HPDE6-E6E7 (cell line): ENCODE data around the gene AMOTL2.

Experiments
- DNase-seq: peaks from one replicate; pipeline ENCODE4 v3.0.0; 2011; ENCODE audit warnings: missing footprints; ENCODE audit errors: extremely low spot score

AMOTL2 gene

DNA sequence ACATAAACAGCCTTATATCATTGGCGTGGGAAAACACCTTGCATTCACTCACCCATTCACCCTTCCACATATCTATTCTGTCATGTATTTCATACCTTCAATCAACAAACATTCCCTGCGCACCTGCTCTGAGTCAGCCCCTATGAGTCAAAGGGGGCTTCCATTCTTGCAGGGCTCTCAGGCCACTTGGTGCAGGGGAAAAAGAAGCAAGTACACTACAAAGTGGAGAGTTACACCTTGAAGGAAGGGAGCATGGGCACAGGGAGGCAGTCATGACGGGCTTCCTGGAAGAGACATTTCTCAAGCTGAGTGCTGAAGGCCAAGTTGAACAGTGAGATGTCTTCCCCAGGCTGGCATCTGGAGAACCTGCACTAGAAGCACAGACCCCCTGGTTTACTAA lies 4.6 kb upstream of the AMOTL2 start:
- no peak for DNase-seq

DNA sequence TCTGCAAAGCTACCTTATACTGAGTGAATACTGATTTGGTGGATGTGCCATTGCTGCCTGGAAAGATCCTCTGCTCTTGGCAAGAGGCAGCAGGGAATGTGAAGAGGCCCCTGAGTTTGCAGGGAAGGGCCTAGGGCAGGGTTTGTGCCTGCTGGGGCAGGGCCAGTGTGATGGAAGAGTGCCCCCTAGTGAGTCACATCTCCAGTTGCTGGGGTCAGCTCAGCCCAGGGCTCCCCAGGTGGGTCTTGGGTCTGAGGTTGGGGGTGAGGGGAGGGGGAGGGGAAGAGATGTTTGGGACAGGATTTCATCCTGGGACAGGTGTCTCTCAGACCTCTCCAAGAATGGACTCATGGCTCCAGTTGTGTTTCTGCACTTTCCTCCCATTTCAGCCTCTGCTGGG lies 4.1 kb upstream of the AMOTL2 start:
- no peak for DNase-seq

DNA sequence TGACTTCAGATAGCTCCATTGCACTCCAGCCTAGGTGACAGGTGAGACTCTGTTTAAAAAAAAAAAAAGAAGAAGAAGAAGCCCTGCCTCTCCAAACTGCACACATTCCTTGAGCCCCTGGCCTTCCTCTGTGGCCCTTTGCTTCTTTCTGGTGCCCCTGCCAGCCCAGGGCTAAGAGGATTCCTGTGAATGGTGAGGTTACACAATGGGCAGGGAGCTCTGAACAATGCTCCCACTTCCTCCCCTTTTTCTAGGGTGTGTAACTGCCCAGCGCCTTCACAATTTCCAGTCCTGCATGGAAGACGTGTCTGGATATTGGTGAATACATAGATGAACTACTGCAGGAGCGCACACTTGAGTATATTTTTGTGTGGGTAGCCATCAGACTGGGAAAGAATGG lies 3.6 kb upstream of the AMOTL2 start:
- DNase-seq: no peak

DNA sequence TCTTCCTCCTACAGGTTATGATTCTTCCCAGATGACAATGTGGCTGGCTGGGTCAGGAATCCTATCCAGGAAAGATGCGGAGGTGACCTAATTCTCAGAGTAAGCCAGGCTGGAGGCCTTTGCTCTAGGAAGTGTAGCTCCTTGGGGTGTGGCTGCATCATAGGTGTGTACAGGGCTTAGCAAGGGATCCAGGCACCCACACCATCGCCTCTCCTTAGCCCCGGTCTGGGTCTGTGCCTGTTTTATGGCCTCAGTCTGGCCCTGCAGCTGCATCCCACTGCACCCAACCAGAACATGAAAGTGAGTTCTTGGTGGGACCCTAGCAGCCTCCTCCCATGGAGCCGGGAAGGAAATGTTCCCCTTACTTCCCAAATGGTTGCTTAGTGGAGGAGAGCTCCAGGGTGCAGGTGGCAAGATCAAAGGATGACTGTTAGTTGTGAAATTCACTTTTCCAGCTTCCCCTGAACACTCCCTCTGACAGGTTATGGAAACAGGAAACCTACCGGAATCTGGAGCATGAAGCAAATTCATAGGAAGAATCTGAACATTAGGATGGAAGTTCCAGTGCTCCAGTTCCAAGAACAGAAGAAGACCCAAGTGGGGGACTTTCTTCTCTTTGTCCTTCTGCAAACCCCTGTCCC lies 2.7 kb upstream of the AMOTL2 start:
- DNase-seq: no peak

DNA sequence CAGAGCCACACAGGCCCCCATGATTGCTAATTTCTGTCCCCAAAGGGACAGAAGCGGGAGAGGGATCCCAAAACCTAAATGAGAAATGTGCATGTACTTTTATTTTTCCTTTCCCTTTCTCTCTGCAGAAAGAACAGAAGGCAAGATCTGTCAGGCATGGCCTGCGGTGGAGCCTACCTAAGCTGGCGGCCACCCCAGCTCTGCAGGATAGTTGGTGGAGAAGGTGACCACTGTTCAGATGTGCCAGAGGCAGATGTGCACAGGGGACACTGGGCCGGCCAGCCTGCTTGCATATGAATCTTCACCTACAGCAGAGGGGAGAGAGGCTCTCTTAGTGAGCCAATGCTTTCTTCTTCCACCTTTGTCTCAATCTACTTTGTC lies 2.1 kb upstream of the AMOTL2 start:
- no peak for DNase-seq

DNA sequence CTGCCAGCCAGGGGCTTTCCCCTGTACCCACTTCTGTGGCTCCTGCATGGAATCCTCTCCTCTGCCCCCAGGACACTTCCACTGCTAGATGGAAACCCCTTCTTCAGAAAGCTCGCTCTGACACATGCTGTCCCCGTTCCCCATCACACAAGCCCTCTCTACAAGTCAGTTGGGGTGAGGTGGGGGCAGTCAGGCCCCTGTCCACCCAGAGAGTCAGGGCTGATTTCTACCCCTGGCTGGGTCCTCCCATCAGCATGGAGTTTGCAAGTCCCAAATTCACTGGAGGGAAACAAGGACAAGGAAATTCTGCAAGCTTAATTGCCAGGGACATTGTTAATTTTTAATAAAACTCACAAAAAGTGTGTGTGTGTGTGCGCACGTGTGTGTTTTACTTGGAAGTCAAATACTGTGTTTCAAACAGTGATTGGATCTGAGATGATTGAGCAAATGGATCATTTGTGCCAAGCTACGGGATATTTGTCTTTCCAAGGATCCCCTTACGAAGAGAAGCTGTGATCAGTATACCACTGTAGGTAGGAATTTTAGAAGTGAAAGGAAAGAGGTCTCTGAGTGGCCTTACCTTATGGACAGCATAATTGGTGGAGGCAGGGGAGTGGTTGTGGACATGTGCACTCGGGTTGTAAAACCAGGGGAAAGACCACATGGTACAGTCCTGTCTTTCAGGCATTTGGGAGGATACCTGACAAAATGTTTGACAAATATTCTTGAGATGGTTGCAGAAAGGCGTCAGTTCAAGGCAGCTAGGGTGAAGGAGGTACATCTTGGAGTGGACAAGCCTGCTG lies 1.5 kb upstream of the AMOTL2 start:
- no peak for DNase-seq

DNA sequence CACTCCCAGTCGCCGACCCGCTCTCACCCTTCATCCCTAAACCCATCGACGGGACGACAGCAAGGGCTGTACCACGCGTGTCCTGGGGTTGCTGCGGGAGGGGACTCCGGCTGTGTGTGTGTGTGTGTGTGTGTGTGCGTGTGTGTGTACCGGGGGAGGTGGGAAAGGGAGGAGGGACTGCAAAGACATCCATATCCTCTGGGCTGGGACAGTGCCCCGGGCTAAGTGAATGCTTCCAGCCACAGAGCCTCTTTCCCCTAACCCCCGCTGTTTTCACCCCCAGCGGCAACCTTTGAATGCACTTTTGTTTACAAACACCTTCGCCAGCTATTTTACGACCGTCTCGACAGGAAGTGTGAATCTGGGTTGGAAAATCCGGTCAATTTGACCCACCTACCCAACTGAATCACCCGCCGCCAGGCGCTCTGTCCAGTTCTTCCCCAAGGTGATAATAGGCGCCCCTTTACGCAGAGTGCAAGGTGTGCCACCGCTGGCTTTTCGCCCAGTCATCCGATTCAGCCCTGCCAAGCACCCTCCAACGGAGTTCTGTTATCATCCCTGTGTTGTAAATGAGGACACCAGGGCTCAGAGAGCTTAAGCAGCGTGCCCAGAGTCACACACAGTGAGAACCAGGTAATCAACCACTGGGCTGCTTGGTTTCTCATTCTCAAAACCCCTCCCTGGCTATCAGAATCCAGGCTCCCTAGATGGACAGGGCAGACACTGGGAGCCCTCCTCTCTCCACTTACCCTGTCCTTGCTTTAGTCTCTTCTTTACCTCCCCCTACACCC lies 739 bp upstream of the AMOTL2 start:
- peak; percentile 40 for DNase-seq

DNA sequence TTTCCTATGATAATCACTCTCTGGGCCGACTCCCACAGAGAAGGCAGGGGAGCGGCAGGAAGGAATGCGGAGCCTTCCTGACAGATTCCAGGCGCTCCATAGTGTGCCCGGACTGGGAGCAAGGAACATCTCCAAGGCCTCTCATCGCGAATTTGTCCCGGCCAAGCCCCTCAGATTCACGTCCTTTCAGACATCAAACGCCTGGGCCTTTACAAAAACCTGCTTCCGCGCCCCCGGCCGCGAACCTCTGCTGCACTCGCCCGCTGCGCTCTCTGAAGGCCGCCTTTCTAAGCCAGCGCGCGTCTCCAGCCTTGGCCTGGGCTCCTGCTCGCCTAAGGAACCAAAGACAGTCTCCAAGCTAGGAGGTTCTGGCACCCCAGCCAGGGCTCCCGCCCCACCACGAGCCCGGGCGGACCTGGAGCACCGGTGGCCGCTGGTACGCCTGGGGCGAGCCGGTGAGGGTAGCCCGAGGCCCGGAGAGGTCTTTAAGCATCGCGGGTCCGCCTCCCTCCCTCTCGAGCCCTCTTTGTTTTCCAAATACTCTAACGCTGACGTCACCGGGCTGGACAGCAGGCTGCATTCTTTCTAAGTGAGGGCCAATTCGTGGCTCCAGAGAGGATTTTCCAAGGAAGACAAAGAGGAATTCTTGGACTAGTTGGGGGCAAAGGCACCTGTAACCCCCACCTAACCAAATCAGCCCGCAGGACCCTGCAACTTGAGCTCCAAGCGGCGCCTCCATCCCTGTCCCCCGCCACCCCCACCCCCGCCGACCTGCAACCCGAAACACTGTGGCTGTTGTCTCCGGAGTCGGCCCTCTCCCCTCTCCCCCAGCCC lies 759 bp downstream of the AMOTL2 start:
- peak; percentile 73 for DNase-seq

DNA sequence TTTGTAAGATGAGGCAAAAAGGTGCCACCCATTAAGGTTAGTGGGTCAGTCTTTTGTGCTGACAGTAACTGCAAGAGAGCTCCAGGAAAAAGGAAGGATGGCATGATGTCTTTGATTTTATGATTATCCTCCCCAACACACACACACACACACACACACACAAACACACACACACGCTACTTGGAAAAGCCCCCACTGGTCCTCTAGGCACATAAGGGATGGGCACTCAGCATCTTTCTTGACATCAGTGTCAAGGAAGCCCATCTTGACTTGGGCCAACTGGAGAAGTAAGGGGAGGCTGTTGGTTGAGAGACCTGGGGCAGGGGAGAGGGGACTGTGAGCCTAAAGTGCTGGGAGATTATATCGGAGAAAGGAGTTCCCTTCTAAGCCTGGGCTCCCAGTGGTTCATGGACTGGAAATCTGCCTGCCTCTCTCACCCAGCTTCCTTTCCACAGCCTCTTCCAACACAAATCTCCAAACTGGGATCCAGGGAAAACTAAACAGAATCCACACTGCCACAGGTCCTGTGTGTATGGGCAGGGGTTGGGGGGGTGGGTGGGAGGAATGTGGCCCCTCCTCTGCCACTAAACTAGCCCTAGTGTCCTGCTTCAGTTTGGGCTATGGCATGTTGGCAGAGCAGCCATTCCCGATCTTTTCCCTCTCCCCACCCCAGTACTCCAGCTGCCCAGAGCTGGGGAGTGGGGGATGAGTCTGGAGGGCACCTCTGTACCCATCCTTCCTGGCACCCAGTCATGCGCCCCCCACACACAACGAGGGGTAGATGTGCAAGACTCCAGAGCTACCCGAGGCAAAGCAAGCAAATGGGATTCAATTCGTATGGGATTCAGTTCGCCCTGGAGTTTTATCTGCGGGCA lies 1.6 kb downstream of the AMOTL2 start:
- no peak for DNase-seq

DNA sequence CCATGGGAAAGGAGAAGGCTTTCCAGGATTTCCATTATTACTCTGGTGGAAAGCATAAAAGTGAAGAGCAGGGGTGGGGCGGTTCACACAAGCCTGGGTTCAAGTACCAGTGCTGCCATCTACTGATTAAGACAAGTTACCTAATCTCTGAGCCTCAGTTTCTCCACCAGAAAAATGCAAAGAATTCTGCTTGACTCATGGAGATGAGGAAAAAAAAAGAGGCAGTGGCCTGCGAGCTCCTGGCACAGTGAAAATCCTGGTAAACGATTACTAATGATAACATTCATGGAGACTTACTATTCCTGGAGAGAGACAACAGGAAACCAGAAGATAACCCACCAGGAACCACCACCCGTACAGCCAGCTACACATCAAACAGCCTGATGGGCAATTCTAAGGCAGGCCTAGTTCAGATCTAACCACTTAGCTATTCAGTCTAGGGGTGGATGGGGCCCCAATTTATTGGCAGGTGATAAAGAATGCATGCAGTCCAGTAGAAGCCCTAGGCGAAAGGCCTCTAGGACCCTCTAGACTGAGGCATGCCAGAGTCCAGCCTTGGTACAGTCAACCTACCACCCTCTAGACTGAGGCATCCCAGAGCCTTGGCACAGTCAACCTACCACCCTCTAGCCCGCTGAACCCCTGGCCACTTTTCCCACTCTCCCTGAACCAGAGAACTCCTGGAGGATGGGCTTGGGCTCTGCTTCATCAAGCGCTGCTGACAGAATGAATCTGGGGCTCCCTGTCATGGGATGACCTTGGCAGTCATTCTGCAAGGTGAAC lies 2.5 kb downstream of the AMOTL2 start:
- DNase-seq: no peak

DNA sequence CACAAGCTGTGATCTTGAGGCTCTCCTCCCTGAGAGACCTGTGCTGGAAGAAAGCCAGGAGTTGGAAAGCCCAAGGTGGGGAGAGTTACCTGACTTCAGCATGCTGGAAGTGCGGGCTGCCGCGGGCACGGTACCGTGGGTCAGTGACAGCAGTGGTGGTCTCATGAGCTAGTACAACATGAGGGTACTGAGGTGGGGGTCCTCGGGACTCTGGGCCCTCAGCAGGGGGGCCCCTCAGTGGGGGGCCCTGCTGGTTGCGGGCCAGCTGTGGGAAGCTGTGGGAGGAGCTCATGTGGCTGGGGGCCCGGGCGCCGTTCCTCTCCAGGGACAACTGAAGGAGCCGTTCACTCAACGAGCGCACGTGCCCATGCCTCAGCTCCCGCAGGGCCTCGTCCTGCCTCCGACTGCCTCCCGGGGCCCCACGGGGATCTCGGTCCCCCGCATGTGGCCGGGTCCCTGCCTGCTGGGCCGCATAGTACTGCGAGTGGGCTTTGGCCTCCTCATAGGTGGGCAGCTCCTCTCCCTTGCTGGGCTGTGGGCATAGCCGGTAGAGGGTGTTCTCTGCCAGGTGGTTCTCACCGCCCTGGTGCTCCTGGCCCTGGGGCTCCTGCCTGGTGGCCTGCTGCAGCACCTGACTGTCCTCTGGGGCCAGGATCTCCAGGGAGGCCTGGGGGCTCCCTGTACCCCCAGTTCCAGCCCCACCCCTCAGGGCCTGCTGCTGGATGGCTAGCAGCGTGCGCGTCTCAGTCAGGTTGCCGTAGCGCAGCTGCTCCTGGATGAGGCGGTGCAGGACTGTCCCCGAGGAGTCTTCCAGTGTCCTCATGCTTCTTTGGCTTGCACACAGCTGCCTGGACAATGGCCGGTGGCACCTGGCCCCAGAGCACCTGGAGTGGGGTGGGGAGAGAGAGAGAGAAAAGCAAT lies 3.4 kb downstream of the AMOTL2 start:
- no peak for DNase-seq

DNA sequence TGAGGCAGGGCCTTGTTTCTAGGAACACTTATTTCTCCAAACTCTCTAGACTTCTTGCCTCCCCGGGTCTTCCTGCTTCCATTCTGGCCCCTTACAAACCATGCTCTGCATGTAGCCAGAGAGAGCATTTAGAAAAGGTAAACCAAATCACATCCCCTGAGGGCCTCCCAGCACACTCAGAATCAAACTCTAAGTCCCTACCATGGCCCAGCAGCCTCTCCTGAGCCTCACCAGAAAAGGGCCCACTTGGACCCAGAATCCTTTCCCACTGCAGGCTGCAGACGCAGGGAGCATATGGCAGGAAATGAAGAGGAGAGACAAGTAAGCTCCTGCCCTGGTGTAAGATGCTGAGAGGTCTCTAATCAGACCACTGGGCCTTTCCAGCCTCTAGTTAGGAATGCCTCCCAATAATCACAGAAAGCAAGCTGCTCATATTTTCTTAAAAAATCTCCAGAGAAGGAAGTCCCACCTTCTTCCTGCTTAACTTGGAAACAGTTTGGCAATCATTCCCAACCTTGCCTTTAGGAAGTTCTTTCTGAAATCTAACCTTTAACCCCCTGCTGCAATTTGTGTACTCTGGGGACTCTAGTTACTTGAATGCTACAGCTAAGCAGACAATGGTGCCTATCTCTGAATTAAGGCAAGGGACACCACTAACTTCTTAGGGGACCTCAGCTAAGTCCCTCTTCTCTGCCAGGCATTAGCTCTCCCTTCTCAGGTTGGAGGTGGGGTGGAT lies 4.2 kb downstream of the AMOTL2 start:
- DNase-seq: no peak

DNA sequence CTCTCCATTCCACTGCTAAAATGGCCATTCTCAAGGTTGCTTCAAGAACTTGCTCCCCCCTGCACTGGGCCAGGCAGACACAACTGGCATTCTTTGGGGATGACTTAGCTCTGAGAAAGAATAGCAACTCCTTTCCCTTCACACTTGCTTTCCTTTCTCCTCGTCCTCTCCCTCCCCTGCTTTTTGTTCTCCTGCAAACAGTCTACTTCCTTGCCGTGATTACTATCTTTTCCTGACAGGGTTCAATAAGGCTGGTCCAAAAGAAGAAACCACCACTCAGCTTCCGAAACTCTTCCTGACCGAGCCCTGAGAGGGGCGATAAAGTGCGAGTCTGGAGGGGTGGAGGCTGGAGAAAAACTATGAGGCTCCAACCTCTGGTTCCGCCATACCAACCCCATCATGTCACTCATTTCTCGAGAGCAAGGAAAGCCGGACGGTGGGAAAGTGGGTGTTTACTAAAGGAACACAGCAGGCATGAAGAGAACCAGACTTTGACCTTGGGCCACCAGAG lies 5.0 kb downstream of the AMOTL2 start:
- DNase-seq: no peak

DNA sequence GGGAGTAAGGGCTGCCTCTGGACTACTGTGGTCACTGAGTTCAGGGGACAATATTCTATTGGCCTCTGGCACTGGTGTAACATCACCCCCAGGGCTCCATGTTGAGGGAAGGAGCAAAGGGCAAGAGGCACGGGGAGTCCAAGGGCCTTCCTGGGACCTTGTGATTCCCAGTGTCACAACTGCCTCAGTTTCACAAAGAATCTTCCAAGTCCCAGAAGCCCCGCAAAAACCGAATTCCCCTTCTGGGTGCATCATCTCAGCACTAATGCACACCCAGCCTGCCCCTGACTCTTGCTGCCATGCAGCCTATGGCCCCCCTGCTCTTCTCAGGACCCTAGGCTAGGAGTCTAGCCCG lies 5.5 kb downstream of the AMOTL2 start:
- no peak for DNase-seq

DNA sequence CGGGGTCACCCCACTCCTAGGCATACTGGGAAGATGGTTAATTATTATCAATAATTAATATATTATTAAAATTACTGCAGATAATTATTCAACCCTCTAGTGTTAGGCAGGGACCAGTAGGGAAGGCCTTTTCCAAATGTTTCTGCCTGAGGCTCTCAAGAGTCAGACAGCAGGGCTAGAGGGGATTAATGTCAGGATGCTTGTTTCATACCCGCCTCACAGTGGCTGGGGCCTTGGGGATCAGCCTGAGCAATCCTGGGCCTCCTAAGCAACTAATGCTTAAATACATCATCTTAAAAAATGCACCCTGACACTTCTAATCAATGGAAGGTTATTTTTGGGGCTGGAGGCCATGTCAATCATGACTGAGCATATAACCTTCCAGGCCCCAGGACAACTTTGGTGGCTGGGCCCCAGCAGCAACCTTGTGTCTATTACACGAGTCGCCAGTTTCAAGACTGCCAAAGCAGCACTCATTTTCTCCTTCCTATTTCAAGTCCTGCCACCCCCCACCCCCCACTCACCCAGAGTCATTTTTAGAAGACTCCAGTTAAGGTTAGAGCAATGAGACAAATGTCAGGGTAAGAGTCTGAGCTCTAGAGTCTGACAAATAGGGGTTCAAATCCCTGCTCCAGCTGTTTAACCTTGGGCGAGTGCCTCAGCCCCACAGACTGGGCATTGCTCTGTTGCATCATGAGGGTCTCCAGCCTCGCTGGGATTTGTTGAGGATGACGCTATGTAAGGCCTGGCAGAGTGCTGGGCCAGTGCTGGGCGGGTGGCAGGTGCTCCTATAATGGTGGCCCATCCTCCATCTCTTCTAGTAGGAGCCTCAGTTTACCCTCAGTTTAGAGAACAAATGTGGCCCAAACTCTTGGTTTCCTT lies 6.1 kb downstream of the AMOTL2 start:
- no peak for DNase-seq

DNA sequence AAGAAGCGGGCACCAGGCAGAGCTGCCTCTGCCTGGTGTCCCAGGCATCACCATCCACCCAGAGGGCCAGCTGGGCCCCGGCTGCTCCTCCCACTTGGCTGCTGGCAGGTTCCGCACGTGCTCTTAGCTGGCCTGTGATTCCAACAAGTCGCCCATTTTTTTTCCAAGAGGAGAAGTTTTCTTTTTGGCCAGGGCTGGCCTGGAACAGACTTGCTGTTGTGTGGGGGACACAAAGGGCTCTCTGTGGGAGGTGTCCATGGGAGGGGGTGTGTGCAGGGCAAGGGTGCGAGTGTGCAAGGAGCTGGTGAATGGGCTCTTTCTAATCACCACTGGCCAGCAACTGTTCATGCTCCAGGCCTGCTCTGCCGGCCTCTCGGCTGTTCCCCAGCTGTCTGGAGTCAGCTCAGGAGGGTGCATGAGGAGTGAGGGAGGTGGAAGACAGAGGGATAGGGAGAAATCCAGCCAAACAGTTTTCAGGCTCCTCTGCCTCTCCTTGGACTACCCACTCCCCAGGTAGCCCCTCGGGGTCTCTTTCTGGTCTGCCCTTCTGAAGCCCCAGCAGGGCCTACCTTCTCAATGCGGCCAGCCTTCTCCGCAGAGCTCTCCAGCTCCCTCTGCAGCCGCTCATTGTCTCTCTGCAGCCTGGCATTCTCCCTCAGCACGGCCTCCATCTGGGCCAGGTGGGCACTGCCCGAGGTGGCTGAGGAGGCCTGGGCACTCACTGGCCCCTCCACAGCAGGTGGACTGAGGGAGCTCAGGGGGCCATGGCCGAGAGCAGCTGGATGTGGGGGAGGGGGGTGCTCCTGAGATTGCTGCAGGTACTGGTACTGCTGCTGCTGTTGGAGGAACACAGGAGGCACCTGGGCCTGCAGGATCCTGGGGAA lies 7.1 kb downstream of the AMOTL2 start:
- no peak for DNase-seq
